Posterior cingulate gyrus (tissue), 11 donors: ENCODE measurements around the gene SPO11.

Experiments
- DNase-seq, 10 donors: peaks; one replicate each; pipeline versions ENCODE4 v3.0.0 to v3.0.0-alpha.2; 2020 to 2021; ENCODE audit warnings: mixed read lengths in 3 of 10
- intact Hi-C: fragments of 100-400 bp; cut with DNase I; formaldehyde crosslinking; loops from one replicate; pipeline ENCODE4 v1.15.1; 2023

SPO11 gene, protein sequence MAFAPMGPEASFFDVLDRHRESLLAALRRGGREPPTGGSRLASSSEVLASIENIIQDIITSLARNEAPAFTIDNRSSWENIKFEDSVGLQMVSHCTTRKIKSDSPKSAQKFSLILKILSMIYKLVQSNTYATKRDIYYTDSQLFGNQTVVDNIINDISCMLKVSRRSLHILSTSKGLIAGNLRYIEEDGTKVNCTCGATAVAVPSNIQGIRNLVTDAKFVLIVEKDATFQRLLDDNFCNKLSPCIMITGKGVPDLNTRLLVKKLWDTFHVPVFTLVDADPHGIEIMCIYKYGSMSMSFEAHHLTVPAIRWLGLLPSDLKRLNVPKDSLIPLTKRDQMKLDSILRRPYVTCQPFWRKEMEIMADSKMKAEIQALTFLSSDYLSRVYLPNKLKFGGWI

DNA sequence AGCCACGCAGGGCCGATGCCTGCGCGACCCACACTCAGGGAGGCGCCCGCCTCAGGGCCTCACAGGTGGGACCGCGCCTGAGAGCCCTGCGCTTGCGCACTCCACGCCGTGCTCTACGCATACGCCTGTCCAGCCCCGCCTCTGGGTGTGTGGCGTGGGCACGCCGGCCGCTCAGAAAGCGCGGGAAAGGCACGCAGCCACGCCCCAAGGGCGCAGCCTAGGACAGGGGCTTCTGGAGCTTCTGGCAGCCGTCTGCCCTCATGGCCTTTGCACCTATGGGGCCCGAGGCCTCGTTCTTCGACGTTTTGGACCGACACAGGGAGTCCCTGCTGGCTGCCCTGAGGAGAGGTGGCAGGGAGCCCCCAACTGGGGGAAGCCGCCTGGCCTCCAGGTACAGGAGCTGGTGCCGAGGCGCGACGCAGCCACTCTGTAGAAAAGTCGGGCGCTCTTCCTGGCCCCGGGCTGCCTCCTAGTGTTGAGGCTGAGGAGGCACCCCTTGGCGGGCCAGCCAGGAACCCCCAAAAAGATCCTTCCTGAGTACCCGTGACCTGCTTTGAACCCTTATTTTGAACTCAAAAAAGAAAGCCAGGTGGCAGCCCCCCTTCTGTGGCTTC lies at the start of gene SPO11:
TSS of gene SPO11 (plus strand) at position 196 of the 614 bp plus-strand sequence. CDS start at position 261, 65 bp downstream.
- intact Hi-C loops, result loop anchor here (10.0 kb wide), 1 partner anchor 65 kb away; the partner anchor contains the start of gene BMP7

DNA sequence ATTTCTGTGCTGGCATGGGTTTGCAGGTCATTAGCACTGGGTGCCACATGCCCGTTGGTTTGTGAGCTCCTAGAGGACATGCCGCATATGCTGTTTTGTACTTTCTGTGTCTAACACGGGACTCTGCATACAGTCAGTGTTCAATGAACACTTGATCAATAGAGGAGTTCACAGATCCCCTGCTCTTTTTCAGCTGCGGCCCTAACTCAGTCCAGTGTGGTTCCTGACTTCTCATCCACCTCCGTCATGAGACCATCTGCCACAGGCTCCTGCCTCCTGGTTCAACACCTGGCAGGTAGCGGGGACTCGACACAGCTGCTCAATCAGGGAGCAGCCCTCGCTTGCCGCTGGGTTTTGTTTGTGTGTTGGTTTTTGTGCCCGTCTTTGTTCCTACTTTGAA lies 49.4 kb upstream of the SPO11 start:
- intact Hi-C loops, result no loop called here
- peak in 1 of 10 donors; percentile 56 for DNase-seq

More for the DNA sequence above, at the start of gene SPO11:
- DNase-seq, result peak in 2 of 10 donors; percentile 25 to 84

DNA sequence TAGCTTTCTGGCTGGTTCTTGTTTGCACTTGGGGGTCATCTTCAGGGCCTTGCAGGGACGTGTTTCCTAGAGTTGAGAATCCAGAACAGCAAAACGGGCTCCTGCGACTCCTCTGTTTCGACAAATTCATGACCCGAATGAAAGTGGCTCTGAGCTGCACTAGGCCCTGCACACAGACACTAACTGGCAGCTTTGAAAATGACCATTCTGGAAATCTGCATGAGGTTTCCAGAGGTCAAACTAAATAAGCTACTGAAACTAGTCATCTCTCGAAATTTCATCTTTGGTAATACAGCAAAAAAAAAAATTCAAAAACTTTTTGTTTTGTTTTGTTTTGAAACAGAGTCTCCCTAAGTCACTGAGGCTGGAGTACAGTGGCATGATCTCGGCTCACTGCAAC lies 47.7 kb upstream of the SPO11 start:
- peak in 1 of 10 donors; percentile 8 for DNase-seq

DNA sequence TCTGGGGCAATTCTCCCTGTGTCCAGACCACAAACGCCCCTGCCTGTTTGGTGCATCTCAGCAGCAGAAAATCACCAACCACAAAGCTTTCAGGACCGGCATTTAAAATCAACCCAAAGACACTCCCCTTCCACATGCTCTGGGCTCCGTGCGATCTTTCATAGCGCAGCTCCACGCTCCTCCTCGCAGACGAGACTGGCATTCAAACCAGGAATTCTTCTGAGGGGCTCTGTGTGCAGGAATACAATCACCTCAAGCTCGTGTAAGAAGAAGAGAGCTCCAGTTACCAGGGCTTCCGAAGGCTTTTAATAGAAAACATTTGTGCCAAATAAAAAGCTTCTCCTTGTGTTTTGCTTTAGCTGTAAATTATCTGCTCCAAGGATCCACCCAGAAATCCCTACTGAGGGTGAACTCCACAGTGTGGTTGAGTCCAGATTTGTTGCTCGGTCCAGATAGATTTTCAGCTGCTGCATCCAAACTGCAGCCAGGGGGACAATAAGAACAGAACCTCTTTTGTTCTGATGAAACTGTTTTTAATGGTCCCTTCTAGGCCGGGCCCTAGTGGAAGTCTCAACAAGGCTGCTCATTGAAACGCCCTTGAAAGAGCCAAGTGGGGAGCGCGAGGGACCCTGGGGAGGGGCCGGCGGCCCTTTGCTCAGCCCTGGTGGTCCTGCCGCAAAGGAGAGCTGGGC lies 46.8 kb upstream of the SPO11 start:
- intact Hi-C loops, result no loop called here
- DNase-seq, result peak in 3 of 10 donors; percentile 47 to 88 (median 84)

More for the DNA sequence above, 47.7 kb upstream of the SPO11 start:
- intact Hi-C loops, result no loop called here

DNA sequence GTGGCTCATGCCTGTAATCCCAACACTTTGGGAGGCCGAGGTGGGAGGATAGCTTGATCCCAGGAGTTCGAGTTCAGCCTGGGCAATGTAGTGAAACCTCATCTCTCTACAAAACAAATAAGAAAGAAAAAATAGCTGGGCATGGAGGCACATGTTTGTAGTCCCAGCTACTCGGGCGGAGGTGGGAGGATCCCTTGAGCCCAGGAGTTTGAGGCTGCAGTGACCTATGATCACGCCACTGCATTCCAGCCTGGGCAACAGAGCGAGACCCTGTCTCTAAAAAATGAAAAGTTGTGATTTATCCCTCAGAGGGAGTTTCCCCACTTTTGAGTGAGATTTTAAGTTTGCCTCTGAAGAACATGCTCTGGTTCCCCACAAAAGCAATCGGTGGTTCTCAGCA lies 45.7 kb upstream of the SPO11 start:
- intact Hi-C loops, result no loop called here
- peak in 1 of 10 donors; percentile 4 for DNase-seq

DNA sequence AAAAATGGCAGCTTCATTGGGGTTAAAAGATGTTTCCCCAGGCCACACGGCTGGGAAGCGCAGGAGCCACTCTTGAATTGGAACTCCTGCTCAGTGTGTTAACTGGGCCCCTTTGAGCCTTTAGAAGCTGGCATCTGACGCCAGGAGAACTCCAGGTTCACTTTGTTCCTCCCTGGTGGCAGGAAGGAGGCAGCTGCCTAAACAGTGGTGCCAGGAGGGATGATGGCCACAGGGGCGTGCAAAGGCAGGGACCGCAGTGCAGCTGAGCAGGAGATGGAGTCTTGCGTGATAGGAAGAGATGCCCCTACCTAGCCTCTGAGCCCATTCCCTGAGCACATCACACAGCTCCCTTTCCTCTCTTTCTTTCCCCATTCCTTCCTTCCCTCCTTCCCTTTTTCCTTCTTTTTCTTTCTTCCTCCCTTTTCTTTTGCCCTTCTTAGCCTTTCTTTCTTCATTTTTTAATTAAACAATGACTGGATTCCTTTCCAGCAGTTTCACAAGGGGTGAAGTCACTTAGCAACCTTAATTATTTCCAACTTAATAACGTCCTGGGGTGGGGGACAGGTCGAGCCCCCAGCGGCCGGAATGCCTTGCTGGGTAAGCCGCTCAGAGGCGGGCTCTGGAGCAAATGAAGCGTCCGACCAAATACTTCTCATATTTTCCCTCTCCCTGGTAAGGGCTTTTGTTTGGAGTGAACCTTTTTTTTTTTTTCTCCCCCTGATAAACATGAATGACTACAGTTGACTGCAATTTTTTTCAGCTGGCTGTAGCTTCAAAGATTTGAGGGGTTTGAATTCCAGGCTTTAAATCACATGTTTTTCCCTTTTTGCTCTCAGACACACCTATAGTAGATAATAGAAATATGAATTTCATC lies 42.4 kb upstream of the SPO11 start:
- intact Hi-C loops, result no loop called here
- DNase-seq, result peak in 2 of 10 donors; percentile 57 to 74

DNA sequence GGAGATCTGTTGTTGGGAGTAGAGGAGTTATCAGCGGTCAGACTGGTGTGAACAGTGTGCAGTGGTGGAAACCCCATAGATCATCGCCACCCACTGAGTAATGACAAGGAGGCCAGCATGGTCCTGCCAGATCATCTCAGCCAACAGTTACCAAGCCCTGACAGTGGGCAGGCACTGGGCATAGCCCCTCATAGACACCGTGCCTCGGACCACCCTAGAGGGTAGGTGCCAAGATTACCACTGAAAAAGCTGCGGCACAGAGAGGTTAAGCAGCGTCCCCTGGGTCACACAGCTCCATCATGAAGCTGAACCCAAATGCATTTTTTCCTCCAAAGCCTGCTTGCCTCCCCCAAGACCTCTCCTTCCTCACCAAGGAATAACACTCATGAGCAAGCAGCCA lies 41.7 kb upstream of the SPO11 start:
- intact Hi-C loops, result no loop called here
- peak in 3 of 10 donors; percentile 4 to 63 (median 5) for DNase-seq

DNA sequence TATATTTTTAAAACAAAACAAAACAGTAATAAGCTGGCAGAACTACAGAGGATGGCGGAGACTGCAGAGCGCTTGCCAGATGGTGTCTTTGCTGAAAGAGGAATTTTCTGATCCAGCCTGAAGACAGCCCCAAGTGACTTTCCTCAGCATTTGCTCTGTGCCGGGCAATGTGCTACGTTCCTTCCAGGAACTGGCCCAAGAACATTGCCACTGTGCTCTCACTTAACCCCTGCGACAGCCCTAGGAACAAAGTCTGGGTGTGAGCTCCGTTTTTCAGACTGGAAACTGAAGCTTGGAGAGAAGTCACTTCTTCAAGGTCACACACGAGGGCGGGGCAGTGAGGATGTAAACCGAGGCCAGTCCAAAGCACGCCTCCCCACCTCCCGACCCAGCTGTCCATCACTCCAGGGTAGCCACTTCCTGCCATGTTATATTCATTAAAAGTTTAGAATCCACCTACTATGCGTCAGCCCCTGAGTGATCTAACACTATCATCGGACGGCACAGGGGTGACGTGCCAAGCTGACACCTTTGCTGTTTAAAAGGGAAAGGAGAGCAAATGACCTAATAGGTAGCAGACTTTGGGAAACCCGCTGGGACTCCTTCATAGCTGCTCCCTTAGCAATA lies 40.8 kb upstream of the SPO11 start:
- peak in 4 of 10 donors; percentile 18 to 67 (median 48) for DNase-seq
- intact Hi-C loops, result no loop called here

DNA sequence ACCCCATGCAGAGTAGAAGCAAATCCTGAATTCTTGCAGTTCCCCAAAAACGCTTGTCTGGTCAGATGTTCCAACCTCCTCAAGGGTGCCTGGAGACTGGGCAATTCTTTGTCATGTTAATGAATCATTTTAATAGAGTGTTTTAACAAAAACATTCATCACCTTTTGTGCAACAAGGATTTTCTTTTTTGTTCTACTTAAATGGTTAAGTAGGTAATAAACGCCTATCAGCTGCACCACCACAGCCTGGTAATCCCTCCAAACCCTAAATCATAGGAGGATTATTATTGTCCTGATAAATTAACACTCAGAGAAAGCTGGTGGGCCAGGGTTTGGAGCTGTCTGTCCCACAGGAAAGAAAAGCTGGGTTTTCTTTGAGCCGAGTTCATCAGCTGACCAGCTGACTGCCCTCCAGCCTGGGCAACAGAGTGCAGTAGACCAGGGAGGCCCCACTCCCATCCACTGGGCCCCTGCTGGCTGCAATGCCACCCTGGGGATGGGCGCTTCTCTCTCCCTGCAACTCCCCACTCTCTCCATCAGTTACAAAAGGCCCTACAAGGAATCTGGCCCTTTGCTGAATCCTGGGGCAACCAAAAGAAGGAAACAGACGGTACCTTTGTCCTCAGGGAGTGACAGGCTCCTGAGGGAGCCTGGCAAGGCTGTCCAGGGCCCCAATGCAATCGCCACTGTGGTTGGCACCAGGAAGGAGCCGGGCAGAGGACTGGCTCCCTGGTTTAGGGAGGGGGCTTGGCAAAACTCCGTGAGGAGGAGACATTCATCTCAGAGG lies 40.0 kb upstream of the SPO11 start:
- peak in 7 of 10 donors; percentile 34 to 88 (median 46) for DNase-seq

DNA sequence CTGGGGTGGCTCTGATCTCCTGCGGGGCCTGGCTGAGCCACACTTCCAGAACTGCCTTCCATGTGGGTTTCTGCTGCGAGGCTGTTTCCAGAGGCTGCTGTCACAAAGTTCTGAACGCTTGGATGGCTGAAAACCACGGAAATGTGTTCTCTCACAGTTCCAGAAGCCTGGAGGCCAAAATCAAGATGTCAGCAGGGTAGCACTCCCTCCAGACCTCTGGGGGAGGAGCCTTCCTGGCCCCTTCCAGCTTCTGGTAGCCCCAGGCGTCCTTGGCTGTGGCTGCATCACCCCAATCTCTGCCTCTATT lies 39.5 kb upstream of the SPO11 start:
- DNase-seq, result peak in 1 of 10 donors; percentile 15
- intact Hi-C loops, result no loop called here

More for the DNA sequence above, 40.0 kb upstream of the SPO11 start:
- intact Hi-C loops, result no loop called here

DNA sequence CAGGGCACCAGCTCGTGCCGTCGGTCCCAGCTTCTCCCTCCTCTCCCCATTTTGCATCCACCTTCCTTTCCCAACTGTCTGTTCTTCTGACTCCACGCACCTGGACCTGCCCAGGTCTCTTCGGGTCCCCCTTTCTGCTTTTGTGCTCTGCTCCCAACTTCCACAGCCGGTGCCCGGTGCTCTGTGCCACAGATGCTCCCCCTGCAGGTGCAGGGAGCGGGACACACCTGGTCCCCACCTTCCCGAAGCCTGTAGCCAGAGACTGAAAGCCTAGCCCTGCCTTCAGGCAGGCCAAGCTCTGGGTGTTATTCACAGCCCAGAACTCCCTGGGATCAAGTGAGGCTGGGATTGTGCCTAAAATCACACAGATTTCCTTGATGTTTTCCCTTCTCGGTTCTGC lies 38.6 kb upstream of the SPO11 start:
- no peak for DNase-seq
- intact Hi-C loops, result no loop called here

DNA sequence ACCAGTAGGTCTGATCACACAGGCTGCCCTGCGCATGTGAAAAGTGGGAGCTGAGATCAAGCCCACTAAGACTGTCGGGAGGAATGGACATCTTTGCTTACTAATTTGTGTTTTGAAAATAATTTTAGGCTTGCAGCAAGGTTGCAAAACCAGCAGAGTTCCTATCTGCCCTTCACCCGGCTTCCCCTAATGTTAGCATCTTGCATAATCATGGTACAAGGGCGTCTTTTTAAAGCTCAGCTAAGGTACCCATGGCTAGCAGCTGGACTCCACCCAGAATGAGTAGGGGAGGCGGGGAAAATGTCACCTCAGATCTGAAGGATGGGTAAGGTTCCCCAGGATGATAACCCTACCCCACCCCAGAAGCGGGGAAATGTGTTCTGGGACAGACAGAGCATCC lies 37.9 kb upstream of the SPO11 start:
- no peak for DNase-seq
- intact Hi-C loops, result no loop called here

DNA sequence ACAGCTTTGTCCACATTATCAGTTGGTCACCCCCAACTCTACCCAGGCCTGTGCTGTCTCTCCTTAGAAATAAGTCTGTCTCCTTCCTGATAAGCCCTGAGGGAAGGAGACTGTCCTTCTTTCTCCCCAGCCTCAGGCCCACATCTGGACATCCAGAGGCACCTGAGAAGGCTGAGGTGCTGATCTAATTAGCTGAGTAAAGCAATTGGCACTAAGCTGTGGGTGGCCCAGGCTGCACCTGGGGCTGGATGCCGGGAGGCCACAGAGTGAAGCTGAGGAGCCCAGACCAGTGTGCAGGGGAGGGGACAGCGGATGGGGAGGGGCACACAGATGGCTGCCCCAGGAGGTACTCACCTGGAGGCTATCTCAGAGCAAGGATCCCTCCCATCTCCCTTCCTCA lies 37.0 kb upstream of the SPO11 start:
- DNase-seq, result peak in 1 of 10 donors; percentile 27
- intact Hi-C loops, result no loop called here

DNA sequence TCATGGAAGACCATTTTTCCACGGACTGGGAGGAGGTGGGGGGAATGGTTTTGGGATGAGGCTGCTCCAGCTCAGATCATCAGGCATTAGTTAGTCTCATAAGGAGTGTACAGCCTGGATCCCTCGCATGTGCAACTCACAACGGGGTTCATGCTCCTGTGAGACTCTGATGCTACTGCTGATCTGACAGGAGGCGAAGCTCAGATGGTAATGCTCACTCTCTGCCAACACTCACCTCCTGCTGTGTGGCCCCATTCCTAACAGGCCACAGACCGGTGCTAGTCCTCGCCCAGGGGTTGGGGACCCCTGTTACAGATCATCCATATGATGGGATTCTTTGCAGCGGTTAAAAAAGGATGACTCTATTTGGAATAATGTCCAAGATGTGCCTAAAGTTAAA lies 35.6 kb upstream of the SPO11 start:
- intact Hi-C loops, result no loop called here
- DNase-seq, result peak in 1 of 10 donors; percentile 18

DNA sequence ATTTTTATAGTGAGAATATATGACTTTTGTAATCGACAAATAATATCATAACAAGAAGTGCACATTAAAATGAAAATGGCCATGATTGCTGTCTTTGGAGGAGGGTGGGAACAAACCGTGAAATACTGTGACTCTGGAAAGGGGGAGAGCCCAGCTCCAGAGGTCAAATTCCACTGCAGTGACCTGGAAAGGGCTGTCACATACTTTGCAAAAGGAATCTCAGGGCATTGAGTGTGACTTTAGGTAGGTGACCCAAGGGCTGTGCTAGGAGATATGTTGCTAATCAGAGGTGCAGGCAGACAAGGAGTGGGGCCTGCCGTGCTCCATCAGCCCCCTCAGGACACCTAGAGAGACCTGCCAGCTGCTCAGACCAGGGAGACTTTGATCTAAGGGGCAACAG lies 35.1 kb upstream of the SPO11 start:
- DNase-seq, result peak in 1 of 10 donors; percentile 39
- intact Hi-C loops, result no loop called here

DNA sequence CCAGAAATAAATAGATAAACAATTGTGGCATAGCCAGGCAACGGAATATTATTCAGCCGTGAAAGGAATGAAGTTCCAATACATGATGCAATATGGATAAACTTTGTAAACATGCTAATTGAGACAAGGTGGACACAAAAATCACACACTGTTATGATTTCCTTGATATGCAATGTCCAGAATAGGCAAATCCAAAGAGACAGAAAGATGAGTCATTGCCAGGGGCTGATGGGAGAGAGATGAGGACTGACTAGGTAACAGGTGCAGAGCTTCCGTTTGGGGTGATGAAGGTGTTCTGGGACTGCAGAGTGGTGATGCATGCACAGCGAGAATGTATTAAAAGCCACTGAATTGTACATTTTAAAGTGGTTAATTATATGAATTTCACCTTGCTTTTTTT lies 31.1 kb upstream of the SPO11 start:
- DNase-seq, result no peak
- intact Hi-C loops, result no loop called here

DNA sequence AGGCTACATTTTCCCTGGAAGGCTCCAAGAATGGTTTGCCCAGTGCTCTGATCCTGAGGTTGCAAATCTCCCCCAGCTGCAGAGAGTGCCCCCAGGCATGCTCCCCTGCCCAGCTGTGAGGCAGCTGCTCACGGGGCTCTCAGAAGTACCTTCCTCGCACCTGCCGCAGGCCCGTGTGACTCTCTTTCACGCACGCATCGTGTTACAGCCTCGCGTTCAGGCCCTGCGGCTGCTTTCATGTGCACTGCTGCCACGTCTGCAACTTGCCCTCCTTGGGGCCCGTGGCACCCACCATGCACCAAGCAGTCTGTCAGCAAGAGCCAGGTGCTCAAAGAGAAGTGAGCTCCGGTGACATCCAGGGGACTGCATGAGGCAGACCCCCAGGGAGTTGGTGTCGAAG lies 28.6 kb upstream of the SPO11 start:
- intact Hi-C loops, result no loop called here
- DNase-seq, result no peak

DNA sequence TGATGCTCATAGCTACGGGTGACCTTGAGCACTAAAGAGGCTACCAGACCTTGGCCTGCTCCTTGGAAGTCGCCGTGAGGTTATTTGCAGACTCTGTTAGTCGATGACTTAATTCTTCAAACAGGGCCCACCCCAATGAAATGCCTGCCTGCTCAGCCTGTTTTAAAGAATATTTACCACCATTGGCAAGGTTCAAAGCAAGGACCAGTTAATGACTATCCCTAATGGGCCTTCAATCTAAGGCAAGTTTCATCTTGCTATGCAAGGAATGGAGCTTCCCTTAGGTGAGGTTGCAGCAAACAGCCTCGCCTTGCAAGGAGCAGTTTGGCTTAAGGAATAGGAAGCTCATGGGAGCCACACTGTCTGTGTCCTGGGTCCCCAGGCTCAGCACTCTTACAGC lies 22.9 kb upstream of the SPO11 start:
- no peak for DNase-seq
- intact Hi-C loops, result no loop called here
